Fibroblast of pulmonary artery (primary cell): ENCODE measurements around the gene GPR176.
A peak's percentile ranks its signal among the peaks of the same experiment; 100 is the strongest.

Source experiments
- DNase-seq: peaks from one replicate; pipeline ENCODE4 v3.0.0-alpha.2; 2010; ENCODE audit warnings: low read depth
- H3K4me3 ChIP-seq: replicated peaks from 2 replicates; pipeline ENCODE4 v1.5.1; 2011; ENCODE audit warnings: low read depth, mild to moderate bottlenecking, control low read depth, low read length, moderate library complexity
- CTCF ChIP-seq: IDR thresholded peaks from 2 replicates; pipeline ENCODE4 v1.5.1; 2011; ENCODE audit warnings: mild to moderate bottlenecking, control low read depth, low read length, inconsistent platforms; ENCODE audit errors: missing control alignments

GPR176 gene

DNA sequence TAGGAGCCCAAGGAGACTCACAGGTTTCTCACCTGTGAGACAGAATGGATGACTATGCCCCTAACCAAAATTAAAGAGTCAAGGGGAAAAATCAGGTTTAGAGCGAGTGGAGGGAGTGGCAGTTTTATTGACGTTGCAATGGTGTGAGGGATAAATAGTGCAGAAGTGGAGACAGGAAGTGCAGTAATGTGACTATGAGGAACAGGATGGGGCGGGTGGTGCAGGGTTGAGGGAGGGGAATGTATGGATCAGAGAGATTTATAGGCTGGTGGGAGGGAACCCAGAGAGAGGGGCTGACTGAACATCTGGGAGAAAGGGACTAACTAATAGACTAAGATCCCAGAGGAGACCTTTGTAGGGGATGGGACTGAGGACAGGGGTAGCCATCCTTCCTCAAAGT lies 40.3 kb upstream of the GPR176 start:
- no peak for DNase-seq
- no peak for TF ChIP-seq CTCF
- no peak overlapping the region for H3K4me3 ChIP-seq

DNA sequence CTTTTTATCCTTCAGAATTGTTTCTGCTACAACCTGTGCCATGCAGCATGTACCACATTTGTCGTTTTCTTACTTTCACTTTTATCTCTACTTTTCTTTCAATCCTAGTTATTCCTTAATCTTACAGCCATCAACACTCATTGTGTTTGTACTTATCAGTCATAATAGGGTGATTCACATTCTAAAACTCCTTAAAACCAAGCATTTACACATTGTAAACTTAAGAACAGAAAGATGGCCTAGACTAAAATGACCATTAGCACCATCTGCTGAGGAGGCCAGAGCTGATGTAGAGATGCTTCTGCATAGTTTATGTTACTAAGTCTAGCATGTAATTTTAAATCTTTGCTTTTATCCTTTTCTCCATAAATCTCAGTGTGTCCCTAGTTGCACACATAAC lies 39.3 kb upstream of the GPR176 start:
- no peak overlapping the region for H3K4me3 ChIP-seq
- peak; percentile 40 for DNase-seq
- peak; percentile 3 for TF ChIP-seq CTCF

DNA sequence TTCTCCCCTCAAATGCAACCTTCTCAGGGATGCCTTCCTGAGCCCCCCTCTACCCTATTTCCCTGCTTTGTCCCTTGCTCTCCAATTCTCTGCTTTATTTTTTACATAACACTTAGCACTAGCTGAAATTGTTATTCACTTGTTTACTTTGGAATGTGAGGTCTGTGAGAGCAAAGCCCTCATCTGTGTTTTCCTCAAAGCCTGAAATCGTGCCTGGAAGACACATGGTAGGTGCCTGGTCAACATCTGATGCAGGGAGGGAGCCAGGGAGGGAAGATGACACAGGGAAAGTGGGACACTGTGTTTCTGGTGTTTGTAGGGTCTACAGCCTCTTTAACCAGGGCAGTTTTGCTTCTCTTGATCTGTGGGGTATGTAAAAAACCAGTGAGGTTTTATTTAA lies 37.4 kb upstream of the GPR176 start:
- no peak overlapping the region for H3K4me3 ChIP-seq
- no peak for TF ChIP-seq CTCF
- DNase-seq: no peak

DNA sequence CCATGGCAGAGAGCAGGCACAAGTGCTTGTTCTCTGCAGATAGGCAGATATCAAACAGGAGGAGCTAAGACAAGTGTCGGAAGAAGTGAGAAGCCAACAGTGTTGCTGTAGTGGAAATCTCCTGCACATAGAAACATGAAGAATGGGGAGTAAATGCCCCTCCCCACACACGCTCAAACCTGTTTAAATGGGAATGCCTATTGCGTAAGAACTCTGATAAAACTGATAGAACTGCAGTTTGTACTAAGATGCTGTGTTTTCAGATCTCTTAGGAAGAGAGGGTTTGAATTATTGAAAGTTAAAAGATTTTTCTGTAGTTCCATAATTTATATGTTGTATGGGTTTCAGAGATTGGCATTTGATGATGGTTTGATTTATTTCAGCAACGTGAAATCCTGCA lies 33.5 kb upstream of the GPR176 start:
- TF ChIP-seq CTCF: no peak
- H3K4me3 ChIP-seq: no peak overlapping the region
- DNase-seq: no peak

- DNase-seq: no peak
- TF ChIP-seq CTCF: no peak
- no peak overlapping the region for H3K4me3 ChIP-seq
Measured at GRCh38 chr15:39951561-39951960, 31.5 kb upstream of the GPR176 start.

GRCh38 chr15:39948817-39949216 lies 28.8 kb upstream of the GPR176 start:
- TF ChIP-seq CTCF: no peak
- H3K4me3 ChIP-seq: no peak overlapping the region
- no peak for DNase-seq

DNA sequence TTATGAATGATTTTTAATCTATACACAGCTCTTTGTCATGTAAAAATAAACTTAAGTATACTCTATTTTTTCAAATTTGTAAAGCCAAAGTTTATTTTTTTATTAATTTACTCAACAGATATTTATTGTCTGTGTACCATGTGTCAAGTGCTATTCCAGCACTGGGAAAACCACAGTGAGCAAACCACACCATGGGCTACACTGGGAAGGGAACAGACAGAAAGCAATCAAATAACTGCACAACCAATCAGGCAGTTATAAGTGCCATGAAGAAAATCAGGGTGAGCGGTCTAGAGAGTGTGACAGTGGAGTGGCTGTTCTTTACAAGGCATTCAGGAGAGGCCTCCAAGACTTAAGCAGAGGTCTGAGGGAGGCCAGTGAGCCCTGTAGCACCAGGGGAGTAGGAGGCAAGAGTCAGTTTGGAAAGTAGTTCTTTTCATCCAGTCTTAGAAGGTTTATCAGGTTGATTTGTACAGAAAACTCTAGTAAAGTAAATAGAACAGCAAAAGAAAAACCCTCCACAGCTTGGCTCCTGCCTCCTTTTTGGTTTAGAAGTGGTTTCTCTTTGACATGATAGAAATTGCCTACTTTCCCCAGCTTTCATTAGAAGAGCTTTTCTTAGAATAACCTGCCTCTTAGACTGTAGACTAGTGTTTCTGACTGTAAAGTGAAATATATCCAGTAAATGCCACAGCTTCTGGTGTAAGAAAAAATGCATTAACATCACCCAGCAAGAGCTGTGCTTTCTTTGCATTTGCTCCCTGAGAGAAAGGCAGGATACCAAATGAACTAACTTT lies 27.5 kb upstream of the GPR176 start:
- no peak for DNase-seq
- H3K4me3 ChIP-seq: no peak overlapping the region
- no peak for TF ChIP-seq CTCF
